Stimulated activated CD8-positive, alpha-beta memory T cell treated with anti-CD3 and anti-CD28 coated beads, Interleukin-2, amount 100 ng/mL, for 48 hours (primary cell): ENCODE results near the gene GPR35.

Source experiments
- DNase-seq, 2 donors: peaks; one replicate each; pipeline ENCODE4 v3.0.0-alpha.2; 2020; ENCODE audit warnings: low read depth in 2 of 2

GPR35 gene

GRCh38 chr2:240623531-240624010 lies 1.7 kb upstream of the GPR35 start:
- DNase-seq = no peak

- DNase-seq = no peak
These were observed 1.0 kb upstream of the GPR35 start for GRCh38 chr2:240624011-240624949.

GRCh38 chr2:240626531-240627300 lies 1.4 kb downstream of the GPR35 start:
- DNase-seq = no peak

GRCh38 chr2:240627736-240628506 lies 2.6 kb downstream of the GPR35 start:
- no peak for DNase-seq

- no peak for DNase-seq
These were observed 3.2 kb downstream of the GPR35 start for GRCh38 chr2:240628507-240628807.

- no peak for DNase-seq
These were observed 3.7 kb downstream of the GPR35 start for GRCh38 chr2:240628808-240629618.

- no peak for DNase-seq
These were observed 4.3 kb downstream of the GPR35 start for GRCh38 chr2:240629619-240629967.

GRCh38 chr2:240629968-240630770 lies 4.9 kb downstream of the GPR35 start:
- DNase-seq = no peak

- DNase-seq = no peak
These were observed 5.7 kb downstream of the GPR35 start for GRCh38 chr2:240630771-240631547.

- no peak for DNase-seq
These were observed 6.4 kb downstream of the GPR35 start for GRCh38 chr2:240631548-240632305.

- DNase-seq = no peak
These were observed 7.0 kb downstream of the GPR35 start for GRCh38 chr2:240632306-240632721.

- DNase-seq = no peak
These were observed 10.1 kb downstream of the GPR35 start for GRCh38 chr2:240635121-240635997.

GRCh38 chr2:240635998-240636547 lies 10.8 kb downstream of the GPR35 start:
- no peak for DNase-seq

GRCh38 chr2:240636563-240637115 lies 11.4 kb downstream of the GPR35 start:
- no peak for DNase-seq

GRCh38 chr2:240637116-240637900 lies 12.0 kb downstream of the GPR35 start:
- DNase-seq = no peak

- no peak for DNase-seq
These were observed 12.6 kb downstream of the GPR35 start for GRCh38 chr2:240637901-240638345.
